Measurements from ENCODE around the gene RECK. TPM values are rescaled to one million over a fixed set of nuclear protein-coding genes. Genes with fewer than 3 reads are reported as not detected.
"Not testable (repeated sequence)": the region's sequence is repeated elsewhere in the genome, so short reads cannot be mapped to it uniquely, and the experiment has no call there.

RECK gene
- total RNA-seq, 1 donor from 2014 or later = 48.2 TPM

GRCh38 chr9:36156116-36156515 lies 119.4 kb downstream of the RECK start:
- Mint-ChIP-seq H3K9me3 (ENCODE audit: unreplicated experiment) (no peaks in the 10 kb centered on the region), H3K27ac (ENCODE audit: unreplicated experiment) (no peak overlapping the region), H3K36me3 (ENCODE audit: low read depth, unreplicated experiment) (no peaks in the 10 kb centered on the region), H3K4me3 (ENCODE audit: unreplicated experiment) (no peak overlapping the region), H3K27me3 (ENCODE audit: unreplicated experiment) (peaks cover 8% of the 10 kb centered on the region), H3K4me1 (ENCODE audit: unreplicated experiment) (peaks cover 22% of the 10 kb centered on the region)
- no peak for DNase-seq (ENCODE audit: low spot score)
- no peak for TF ChIP-seq CTCF (IDR thresholded peaks at IDR 0.05; ENCODE audit: unreplicated experiment)

- no peaks in the 10 kb centered on the region for H3K9me3 Mint-ChIP-seq (ENCODE audit: unreplicated experiment)
- no peaks in the 10 kb centered on the region for H3K36me3 Mint-ChIP-seq (ENCODE audit: low read depth, unreplicated experiment)
Observed at GRCh38 chr9:36158122-36158521, 121.4 kb downstream of the RECK start.

GRCh38 chr9:36158917-36159316 lies 122.2 kb downstream of the RECK start:
- Mint-ChIP-seq H3K36me3 (ENCODE audit: low read depth, unreplicated experiment) (no peaks in the 10 kb centered on the region), H3K9me3 (ENCODE audit: unreplicated experiment) (no peaks in the 10 kb centered on the region), H3K4me1 (ENCODE audit: unreplicated experiment) (peaks cover 23% of the 10 kb centered on the region), H3K4me3 (ENCODE audit: unreplicated experiment) (no peak overlapping the region), H3K27me3 (ENCODE audit: unreplicated experiment) (peaks cover 4% of the 10 kb centered on the region), H3K27ac (ENCODE audit: unreplicated experiment) (no peak overlapping the region)
- TF ChIP-seq CTCF (IDR thresholded peaks at IDR 0.05; ENCODE audit: unreplicated experiment) = no peak
- no peak for DNase-seq (ENCODE audit: low spot score)

More at GRCh38 chr9:36158122-36158521, 121.4 kb downstream of the RECK start:
- Mint-ChIP-seq H3K27ac (ENCODE audit: unreplicated experiment) (no peak overlapping the region), H3K27me3 (ENCODE audit: unreplicated experiment) (peaks cover 4% of the 10 kb centered on the region), H3K4me3 (ENCODE audit: unreplicated experiment) (no peak overlapping the region), H3K4me1 (ENCODE audit: unreplicated experiment) (peaks cover 21% of the 10 kb centered on the region)
- no peak for DNase-seq (ENCODE audit: low spot score)
- TF ChIP-seq CTCF (IDR thresholded peaks at IDR 0.05; ENCODE audit: unreplicated experiment) = no peak

- DNase-seq (ENCODE audit: low spot score); H3K27me3 Mint-ChIP-seq (ENCODE audit: unreplicated experiment); H3K36me3 Mint-ChIP-seq (ENCODE audit: low read depth, unreplicated experiment); H3K27ac Mint-ChIP-seq (ENCODE audit: unreplicated experiment); H3K4me3 Mint-ChIP-seq (ENCODE audit: unreplicated experiment); H3K9me3 Mint-ChIP-seq (ENCODE audit: unreplicated experiment): not testable (repeated sequence)
- peaks cover 19% of the 10 kb centered on the region for H3K4me1 Mint-ChIP-seq (ENCODE audit: unreplicated experiment)
Observed at GRCh38 chr9:36159509-36159908, 122.8 kb downstream of the RECK start.

GRCh38 chr9:36160126-36160525 lies 123.4 kb downstream of the RECK start:
- H3K27me3 Mint-ChIP-seq (ENCODE audit: unreplicated experiment); H3K9me3 Mint-ChIP-seq (ENCODE audit: unreplicated experiment); H3K36me3 Mint-ChIP-seq (ENCODE audit: low read depth, unreplicated experiment); H3K27ac Mint-ChIP-seq (ENCODE audit: unreplicated experiment); DNase-seq (ENCODE audit: low spot score); H3K4me3 Mint-ChIP-seq (ENCODE audit: unreplicated experiment): not testable (repeated sequence)
- peaks cover 14% of the 10 kb centered on the region for H3K4me1 Mint-ChIP-seq (ENCODE audit: unreplicated experiment)

- Mint-ChIP-seq H3K27ac (ENCODE audit: unreplicated experiment) (no peak overlapping the region), H3K4me3 (ENCODE audit: unreplicated experiment) (no peak overlapping the region), H3K9me3 (ENCODE audit: unreplicated experiment) (no peaks in the 10 kb centered on the region), H3K4me1 (ENCODE audit: unreplicated experiment) (peaks cover 14% of the 10 kb centered on the region), H3K27me3 (ENCODE audit: unreplicated experiment) (peaks cover 2% of the 10 kb centered on the region), H3K36me3 (ENCODE audit: low read depth, unreplicated experiment) (no peaks in the 10 kb centered on the region)
- DNase-seq (ENCODE audit: low spot score) = no peak
- TF ChIP-seq CTCF (IDR thresholded peaks at IDR 0.05; ENCODE audit: unreplicated experiment) = no peak
Observed at GRCh38 chr9:36161187-36161586, 124.5 kb downstream of the RECK start.

All from endothelial cell (in vitro differentiated cells).